Sigmoid colon (tissue), 3 donors: Measurements from ENCODE around the gene TRAPPC3L.

ENCODE experiments used
- CTCF ChIP-seq, 4 experiments: fragments of 450-650 bp in 3 of 4; fragments of 200-600 bp in 1 of 4; IDR thresholded peaks; one replicate each; pipeline ENCODE4 v1.5.1; 2016 to 2019; ENCODE audit warnings: antibody characterized with exemption in 4 of 4, mild to moderate bottlenecking in 3 of 4, moderate library complexity in 2 of 4
- POLR2A ChIP-seq, 2 donors: fragments of 450-650 bp; IDR thresholded peaks; one replicate each; pipeline ENCODE4 v1.6.1; 2016; ENCODE audit warnings: antibody characterized with exemption in 2 of 2, mild to moderate bottlenecking in 2 of 2, moderate library complexity in 2 of 2

- TF ChIP-seq POLR2A (IDR thresholded peaks at IDR 0.05): no peak
- no peak for TF ChIP-seq CTCF (IDR thresholded peaks at IDR 0.05)
Measured at GRCh38 chr6:116524236-116524635, 21.2 kb downstream of the TRAPPC3L start.
